Neutrophil (primary cell): ENCODE data around the gene RFXANK.
A peak's percentile ranks its signal among the peaks of the same experiment; 100 is the strongest.

Experiments used
- H3K27ac ChIP-seq: fragments of 200-600 bp; sonication (generic); 2 replicates; pipeline ENCODE4 v1.5.1; 2016; ENCODE audit warnings: mild to moderate bottlenecking, moderate library complexity
- H3K27me3 ChIP-seq: fragments of 200-600 bp; sonication (generic); 2 replicates; pipeline ENCODE4 v1.6.0; 2016; ENCODE audit warnings: mild to moderate bottlenecking
- H3K36me3 ChIP-seq: fragments of 200-600 bp; sonication (generic); 2 replicates; pipeline ENCODE4 v1.5.1; 2017
- H3K4me1 ChIP-seq, 2 experiments: fragments of 200-600 bp in 1 of 2; sonication (generic) in 1 of 2; 1 replicate in 1 of 2; 2 replicates in 1 of 2; pipeline versions ENCODE4 v1.5.1 to v1.6.1; 2013 to 2016; ENCODE audit warnings: low read depth in 1 of 2, low read length in 1 of 2, mild to moderate bottlenecking in 1 of 2, moderate library complexity in 1 of 2; ENCODE audit not compliant: control insufficient read depth in 1 of 2, insufficient read depth in 1 of 2
- H3K4me3 ChIP-seq, 2 experiments: fragments of 200-600 bp in 1 of 2; sonication (generic) in 1 of 2; 1 replicate in 1 of 2; 2 replicates in 1 of 2; pipeline ENCODE4 v1.5.1; 2013 to 2016; ENCODE audit warnings: low read depth in 1 of 2, low read length in 1 of 2, mild to moderate bottlenecking in 1 of 2, moderate library complexity in 1 of 2
- H3K9me3 ChIP-seq: fragments of 200-600 bp; sonication (generic); 2 replicates; pipeline ENCODE4 v1.5.1; 2016
- TF ChIP-seq, protein P1 (sequence below): fragments of 200-600 bp; sonication (generic); IDR thresholded peaks from 2 replicates; pipeline ENCODE4 v1.5.1; 2016; ENCODE audit warnings: antibody characterized with exemption

The RFXANK gene

DNA sequence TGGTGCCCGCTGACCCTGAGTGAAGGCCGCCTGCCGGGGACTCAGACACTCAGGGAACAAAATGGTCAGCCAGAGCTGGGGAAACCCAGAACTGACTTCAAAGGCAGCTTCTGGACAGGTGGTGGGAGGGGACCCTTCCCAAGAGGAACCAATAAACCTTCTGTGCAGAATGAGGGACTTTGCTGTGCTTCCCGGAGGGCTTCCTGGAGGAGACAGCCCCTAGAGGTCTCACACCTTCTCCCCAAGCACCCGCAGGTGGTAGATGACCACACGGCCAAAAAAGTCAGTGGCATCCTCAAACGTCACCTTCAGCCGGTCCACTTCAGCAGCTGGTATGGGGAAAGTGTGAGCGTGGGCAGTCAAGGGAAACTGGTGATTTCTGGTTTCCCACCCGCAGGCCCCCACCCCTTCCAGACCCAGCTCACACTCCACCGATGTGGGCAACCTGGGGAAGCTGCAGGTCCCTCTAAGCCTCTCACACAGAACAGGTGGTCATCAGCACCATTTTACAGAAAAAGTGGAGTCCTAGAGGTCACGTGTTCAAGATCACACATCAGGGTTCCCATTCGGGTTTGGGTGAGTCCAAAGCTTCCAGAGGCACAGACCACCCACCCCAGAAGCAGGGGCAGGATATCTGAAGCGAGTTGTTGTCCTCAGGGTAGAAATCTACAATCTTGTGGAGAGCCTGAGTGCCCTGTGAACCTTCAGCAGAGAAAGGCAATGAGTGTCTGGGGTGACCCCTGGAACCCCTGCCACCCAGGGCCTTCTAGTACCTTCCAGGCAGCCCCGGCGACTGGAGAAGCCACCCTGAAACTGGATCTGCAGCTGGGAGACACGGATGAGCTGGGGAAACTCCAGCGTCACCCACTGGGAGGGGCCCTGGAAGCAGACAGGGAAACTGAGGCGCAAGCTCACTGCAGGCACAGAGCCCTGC is 9.9 kb downstream of the RFXANK start:
- H3K27me3 ChIP-seq = peaks cover 26% of the 10 kb centered on the region
- no peaks in the 10 kb centered on the region for H3K9me3 ChIP-seq
- no peak overlapping the region for H3K27ac ChIP-seq
- TF ChIP-seq, protein P1, sequence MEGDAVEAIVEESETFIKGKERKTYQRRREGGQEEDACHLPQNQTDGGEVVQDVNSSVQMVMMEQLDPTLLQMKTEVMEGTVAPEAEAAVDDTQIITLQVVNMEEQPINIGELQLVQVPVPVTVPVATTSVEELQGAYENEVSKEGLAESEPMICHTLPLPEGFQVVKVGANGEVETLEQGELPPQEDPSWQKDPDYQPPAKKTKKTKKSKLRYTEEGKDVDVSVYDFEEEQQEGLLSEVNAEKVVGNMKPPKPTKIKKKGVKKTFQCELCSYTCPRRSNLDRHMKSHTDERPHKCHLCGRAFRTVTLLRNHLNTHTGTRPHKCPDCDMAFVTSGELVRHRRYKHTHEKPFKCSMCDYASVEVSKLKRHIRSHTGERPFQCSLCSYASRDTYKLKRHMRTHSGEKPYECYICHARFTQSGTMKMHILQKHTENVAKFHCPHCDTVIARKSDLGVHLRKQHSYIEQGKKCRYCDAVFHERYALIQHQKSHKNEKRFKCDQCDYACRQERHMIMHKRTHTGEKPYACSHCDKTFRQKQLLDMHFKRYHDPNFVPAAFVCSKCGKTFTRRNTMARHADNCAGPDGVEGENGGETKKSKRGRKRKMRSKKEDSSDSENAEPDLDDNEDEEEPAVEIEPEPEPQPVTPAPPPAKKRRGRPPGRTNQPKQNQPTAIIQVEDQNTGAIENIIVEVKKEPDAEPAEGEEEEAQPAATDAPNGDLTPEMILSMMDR = no peak
- H3K36me3 ChIP-seq = peaks cover 42% of the 10 kb centered on the region
- H3K4me1 ChIP-seq = peaks cover 8 to 13% of the 10 kb centered on the region in 2 experiments
- no peak overlapping the region for H3K4me3 ChIP-seq

DNA sequence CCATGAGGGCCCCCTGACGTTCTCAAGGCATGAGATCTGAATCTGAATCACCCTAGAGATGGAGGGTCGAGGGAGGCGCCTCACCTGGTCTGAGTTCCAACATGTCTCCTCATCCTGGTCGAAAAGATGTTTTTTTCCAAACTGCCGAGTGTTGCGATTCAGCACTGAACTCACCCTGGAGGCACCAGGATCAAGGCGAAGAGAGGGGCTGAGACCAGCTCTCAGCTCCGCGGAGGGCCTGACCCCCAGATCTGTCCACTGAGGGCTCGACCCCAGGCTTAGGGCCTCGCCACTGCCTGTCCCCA is 10.6 kb downstream of the RFXANK start:
- peak overlapping the region; percentile 78 for H3K27ac ChIP-seq
- TF ChIP-seq, protein P1 = no peak
- no peaks in the 10 kb centered on the region for H3K9me3 ChIP-seq
- peaks cover 31% of the 10 kb centered on the region for H3K27me3 ChIP-seq
- H3K36me3 ChIP-seq = peaks cover 35% of the 10 kb centered on the region
- peaks cover 8 to 13% of the 10 kb centered on the region in 2 experiments for H3K4me1 ChIP-seq
- H3K4me3 ChIP-seq = peak overlapping the region; percentile 79 to 86

DNA sequence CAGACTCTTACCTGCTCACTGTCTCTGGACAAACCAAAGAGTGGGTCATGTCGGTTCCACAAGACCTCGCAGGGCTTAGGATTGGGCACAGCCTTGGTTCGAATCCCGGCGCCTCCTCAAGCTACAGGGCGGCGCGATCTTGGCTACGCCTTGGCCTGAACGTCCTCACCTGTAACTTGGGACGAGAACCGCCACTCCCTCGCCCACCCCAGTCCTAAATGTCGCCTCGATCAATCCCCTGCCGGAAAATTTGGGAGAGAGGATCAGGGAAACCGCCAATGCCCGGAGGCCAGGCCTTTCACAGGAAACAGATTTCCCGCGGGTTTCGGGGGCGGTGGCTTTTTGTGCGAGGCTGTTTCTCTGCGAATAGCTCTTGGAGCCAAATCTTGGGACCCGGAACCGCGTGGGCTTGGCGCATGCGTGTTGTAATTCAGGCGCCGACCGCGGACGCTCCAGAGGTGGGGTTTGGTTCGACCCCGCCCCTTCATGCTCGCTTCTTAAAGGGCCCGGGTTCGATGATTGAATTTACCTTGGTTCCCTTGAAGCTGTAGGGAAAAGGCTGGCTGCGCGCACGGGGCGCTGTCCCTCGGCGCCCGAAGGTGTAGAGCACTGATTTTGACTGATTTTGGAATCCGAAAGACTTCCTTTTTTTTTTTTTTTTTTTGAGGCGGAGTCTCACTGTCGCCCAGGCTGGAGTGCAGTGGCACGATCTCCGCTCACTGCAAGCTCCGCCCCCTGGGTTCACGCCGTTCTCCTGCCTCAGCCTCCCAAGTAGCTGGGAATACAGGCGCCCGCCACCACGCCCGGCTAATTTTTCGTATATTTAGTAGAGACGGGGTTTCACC is 11.2 kb downstream of the RFXANK start, which contains the start of gene NR2C2AP:
Gene NR2C2AP (minus strand): TSS at position 403 of the 845 bp plus-strand sequence. CDS start 354 bp downstream, at position 49.
- peak within 1 kb of the TSS; percentile 78 for H3K27ac ChIP-seq

DNA sequence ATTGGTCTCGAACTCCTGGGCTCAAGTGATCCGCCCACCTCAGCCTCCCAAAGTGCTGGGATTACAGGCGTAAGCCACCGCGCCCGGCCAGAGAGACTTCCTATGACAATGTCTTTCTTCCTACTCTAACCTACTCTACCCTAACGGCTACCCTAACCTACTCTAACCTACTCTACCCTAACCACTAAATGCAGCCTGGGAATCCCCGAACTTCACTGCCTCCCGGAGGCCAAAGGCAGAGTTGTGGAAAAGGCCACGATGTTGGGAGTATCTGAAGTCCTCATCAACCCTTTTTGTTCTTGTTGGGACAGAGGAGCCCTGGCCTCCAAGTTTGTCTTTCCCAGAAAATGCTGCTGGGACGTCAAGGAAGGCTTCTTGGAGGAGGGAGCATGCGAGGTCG is 12.1 kb downstream of the RFXANK start:
- no peaks in the 10 kb centered on the region for H3K9me3 ChIP-seq
- peaks cover 47% of the 10 kb centered on the region for H3K27me3 ChIP-seq
- H3K4me1 ChIP-seq = peaks cover 8 to 13% of the 10 kb centered on the region in 2 experiments
- H3K27ac ChIP-seq = no peak overlapping the region
- TF ChIP-seq, protein P1 = no peak
- H3K4me3 ChIP-seq = no peak overlapping the region
- peaks cover 22% of the 10 kb centered on the region for H3K36me3 ChIP-seq

More for the DNA sequence above, 11.2 kb downstream of the RFXANK start, which contains the start of gene NR2C2AP:
- Histone ChIP-seq H3K36me3 (peaks cover 31% of the 10 kb centered on the region), H3K4me1 (peaks cover 8 to 13% of the 10 kb centered on the region in 2 experiments), H3K27me3 (peaks cover 37% of the 10 kb centered on the region), H3K9me3 (no peaks in the 10 kb centered on the region), H3K4me3 (peak within 1 kb of the TSS; percentile 79 to 86)
- TF ChIP-seq, protein P1 = peak; percentile 40
